Vagina (tissue), 2 donors: ENCODE measurements around the gene AP5M1. TPM values are rescaled to one million over a fixed set of nuclear protein-coding genes. Genes with fewer than 3 reads are reported as not detected.
"Not testable (repeated sequence)": the region's sequence is repeated elsewhere in the genome, so short reads cannot be mapped to it uniquely, and the experiment has no call there.

ENCODE experiments used
- DNase-seq, 2 donors: peaks; one replicate each; pipeline ENCODE4 v3.0.0-alpha.2; 2017; ENCODE audit errors: extremely low spot score in 2 of 2
- H3K27ac ChIP-seq: fragments of 200-600 bp; sonication (generic); one replicate; pipeline ENCODE4 v1.5.1; 2019
- H3K27me3 ChIP-seq: fragments of 200-600 bp; sonication (generic); one replicate; pipeline ENCODE4 v1.5.1; 2019
- H3K36me3 ChIP-seq, 2 donors: fragments of 200-600 bp; sonication (generic); one replicate each; pipeline ENCODE4 v1.5.1; 2017 to 2019
- H3K4me1 ChIP-seq: fragments of 200-600 bp; sonication (generic); one replicate; pipeline ENCODE4 v1.5.1; 2019
- H3K4me3 ChIP-seq, 2 donors: fragments of 200-600 bp; sonication (generic); 1 replicate in 1 of 2; 2 replicates in 1 of 2; pipeline ENCODE4 v1.5.1; 2016 to 2019
- H3K9me3 ChIP-seq: fragments of 200-600 bp; sonication (generic); one replicate; pipeline ENCODE4 v1.5.1; 2019
- CTCF ChIP-seq, 3 experiments: fragments of 450-650 bp in 2 of 3; fragments of 200-600 bp in 1 of 3; sonication (generic) in 1 of 3; IDR thresholded peaks; one replicate each; pipeline ENCODE4 v1.5.1; 2017 to 2019; ENCODE audit warnings: antibody characterized with exemption in 3 of 3, mild to moderate bottlenecking in 2 of 3, moderate library complexity in 2 of 3
- POLR2A ChIP-seq, 2 donors: fragments of 450-650 bp; IDR thresholded peaks; one replicate each; pipeline ENCODE4 v1.6.1; 2017; ENCODE audit warnings: antibody characterized with exemption in 2 of 2, mild to moderate bottlenecking in 2 of 2, moderate library complexity in 2 of 2
- POLR2AphosphoS5 ChIP-seq, 2 donors: sonication (generic); formaldehyde crosslinking; IDR thresholded peaks; one replicate each; pipeline ENCODE4 v1.9.0; 2017; ENCODE audit warnings: antibody characterized with exemption in 2 of 2, mild to moderate bottlenecking in 2 of 2, low read depth in 1 of 2; ENCODE audit not compliant: insufficient read depth in 1 of 2
- intact Hi-C: fragments of 100-400 bp; cut with DNase I; formaldehyde crosslinking; loops from one replicate; pipeline ENCODE4 v1.15.1; 2023
- total RNA-seq: library from RNA; depleted of rRNA; stranded (reverse); fragments of >200 nt; gene quantifications from one replicate; pipeline ENCODE4 v1.2.3, GENCODE V29; 2016

The AP5M1 gene
- total RNA-seq, 1 donor from 2014 or later = 18.2 TPM

DNA sequence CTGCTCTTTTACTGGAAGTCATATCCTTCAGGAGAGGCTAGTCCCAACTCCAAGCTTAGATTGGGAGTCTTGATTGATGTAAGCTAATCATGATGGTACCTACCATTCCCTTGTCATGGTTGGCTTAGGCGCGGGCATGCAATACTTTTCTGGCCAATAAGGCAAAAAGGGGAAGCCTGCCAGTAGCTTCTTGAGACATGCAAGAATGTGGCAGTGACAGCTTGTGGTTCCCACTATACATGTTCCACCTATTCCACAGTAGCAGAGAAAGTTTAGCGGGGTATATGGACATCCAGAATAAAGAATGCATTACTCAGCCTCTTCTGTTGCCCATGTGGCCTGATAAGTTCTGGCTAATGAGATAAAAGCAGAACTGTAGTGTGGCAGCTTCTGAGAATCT lies 55.0 kb downstream of the AP5M1 start:
- TF ChIP-seq CTCF (IDR thresholded peaks at IDR 0.05) (no peak), POLR2A (IDR thresholded peaks at IDR 0.05) (no peak), POLR2AphosphoS5 (IDR thresholded peaks at IDR 0.05; ENCODE audit: insufficient read depth in 1 of 2, low read depth in 1 of 2) (no peak)
- intact Hi-C loops = no loop called here
- DNase-seq = no peak

GRCh38 chr14:57326253-57326652 lies 57.5 kb downstream of the AP5M1 start:
- peak in 1 of 2 donors; percentile 19 for DNase-seq
- no peak overlapping the region for H3K27ac ChIP-seq
- no peaks in the 10 kb centered on the region for H3K9me3 ChIP-seq
- intact Hi-C loops = no loop called here
- H3K36me3 ChIP-seq = no peaks in the 10 kb centered on the region
- no peak overlapping the region for H3K4me3 ChIP-seq
- no peaks in the 10 kb centered on the region for H3K27me3 ChIP-seq
- H3K4me1 ChIP-seq = no peaks in the 10 kb centered on the region
- TF ChIP-seq POLR2A (IDR thresholded peaks at IDR 0.05) (no peak), CTCF (IDR thresholded peaks at IDR 0.05) (no peak), POLR2AphosphoS5 (IDR thresholded peaks at IDR 0.05; ENCODE audit: insufficient read depth in 1 of 2, low read depth in 1 of 2) (no peak)

More for the DNA sequence above, 55.0 kb downstream of the AP5M1 start:
- Histone ChIP-seq H3K9me3 (no peaks in the 10 kb centered on the region), H3K27me3 (no peaks in the 10 kb centered on the region), H3K4me1 (no peaks in the 10 kb centered on the region), H3K4me3 (no peak overlapping the region), H3K27ac (no peak overlapping the region), H3K36me3 (no peaks in the 10 kb centered on the region)

DNA sequence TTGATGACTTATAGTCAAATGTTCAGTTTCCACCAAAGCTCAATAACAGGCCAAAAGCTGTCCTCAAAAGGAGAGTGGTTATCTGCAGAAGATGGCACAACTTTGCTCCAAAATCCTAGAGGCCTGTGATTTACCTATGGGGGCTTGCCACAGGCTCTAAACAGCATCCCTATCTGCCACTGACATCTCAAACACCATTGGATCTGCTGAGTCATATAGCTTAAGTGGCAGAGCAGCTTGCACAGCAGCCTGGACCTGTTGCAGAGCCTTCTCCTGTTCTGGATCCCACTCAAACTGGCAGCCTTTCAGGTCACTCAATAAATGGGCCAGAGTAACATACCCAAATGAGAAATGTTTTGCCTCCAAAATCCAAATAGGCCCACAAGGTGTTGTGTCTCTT lies 61.1 kb downstream of the AP5M1 start:
- TF ChIP-seq POLR2A (IDR thresholded peaks at IDR 0.05) (no peak), CTCF (IDR thresholded peaks at IDR 0.05) (no peak), POLR2AphosphoS5 (IDR thresholded peaks at IDR 0.05; ENCODE audit: insufficient read depth in 1 of 2, low read depth in 1 of 2) (no peak)
- no peaks in the 10 kb centered on the region for H3K36me3 ChIP-seq
- H3K27ac ChIP-seq = no peak overlapping the region
- no peaks in the 10 kb centered on the region for H3K9me3 ChIP-seq
- no peak overlapping the region for H3K4me3 ChIP-seq
- no peak for DNase-seq
- H3K4me1 ChIP-seq = no peaks in the 10 kb centered on the region
- H3K27me3 ChIP-seq = no peaks in the 10 kb centered on the region
- intact Hi-C loops = no loop called here

- DNase-seq, H3K4me3 ChIP-seq, H3K9me3 ChIP-seq, H3K27ac ChIP-seq, H3K27me3 ChIP-seq, intact Hi-C loops, H3K4me1 ChIP-seq, H3K36me3 ChIP-seq: not testable (repeated sequence)
These were observed 63.7 kb downstream of the AP5M1 start for GRCh38 chr14:57332475-57332874.

- H3K9me3 ChIP-seq, DNase-seq, intact Hi-C loops, H3K36me3 ChIP-seq, H3K27ac ChIP-seq, H3K4me3 ChIP-seq, H3K27me3 ChIP-seq, H3K4me1 ChIP-seq: not testable (repeated sequence)
These were observed 65.0 kb downstream of the AP5M1 start for GRCh38 chr14:57333726-57334125.

GRCh38 chr14:57343545-57344297 lies 75.0 kb downstream of the AP5M1 start:
- H3K27me3 ChIP-seq, H3K4me1 ChIP-seq, intact Hi-C loops, DNase-seq, H3K4me3 ChIP-seq, H3K9me3 ChIP-seq, H3K36me3 ChIP-seq, H3K27ac ChIP-seq: not testable (repeated sequence)
